ENCODE measurements around the gene TESPA1.

- TF ChIP-seq CTCF (conservative IDR thresholded peaks at IDR 0.05) = no peak
- TF ChIP-seq EZH2 (IDR thresholded peaks at IDR 0.05; ENCODE audit: low read depth) = no peak
These were observed 10.3 kb downstream of the TESPA1 start for GRCh38 chr12:54974279-54974678.
